HepG2 (cell line): ENCODE measurements around the gene SACS. TPM values are rescaled to one million over a fixed set of nuclear protein-coding genes. Genes with fewer than 3 reads are reported as not detected.

Experiments used
- ATAC-seq: fragments of 200-7000 bp; cut with Tn5 transposase; 3 replicates; pipeline ENCODE4 v1.9.1; 2020; ENCODE audit warnings: mild to moderate bottlenecking, moderate library complexity
- BruUV-seq: library from RNA; stranded (reverse); fragments of 400-500 nt; replicated peaks from 2 replicates; lab custom pipeline; 2021; lab: Mats Ljungman, UMichigan
- CTCF ChIA-PET: fragments of 300-600 bp; formaldehyde crosslinking; extraction: SDS; loops from one replicate; lab custom pipeline; 2021; ENCODE audit warnings: low total read pairs, inconsistent platforms, low intra/inter-chr PET ratio; lab: Yijun Ruan, JAX
- POLR2A ChIA-PET: fragments of 350-600 bp; sonication (Branson Sonifier 250); formaldehyde crosslinking; loops from one replicate; lab custom pipeline; 2020; ENCODE audit warnings: antibody characterized with exemption, inconsistent platforms; lab: Yijun Ruan, JAX
- DNase-seq: peaks from one replicate; pipeline ENCODE4 v3.0.0-alpha.2; 2015; ENCODE audit warnings: low spot score
- FAIRE-seq: peaks from 3 replicates; lab custom pipeline; 2011; peaks lifted over from hg19 to GRCh38; lab: Jason Lieb, UNC
- H2AFZ ChIP-seq: one replicate; pipeline ENCODE4 v1.6.1; 2011; ENCODE audit warnings: low read length, inconsistent platforms
- H3K27ac ChIP-seq: fragments of 300-600 bp; 3 replicates; pipeline ENCODE4 v1.8.0; 2011; ENCODE audit warnings: mixed run types, mild to moderate bottlenecking, mixed read lengths, low read length, inconsistent platforms; ENCODE audit not compliant: insufficient read depth; ENCODE audit errors: extremely low read length
- H3K27me3 ChIP-seq, 2 experiments: fragments of 200-600 bp in 1 of 2; 2 replicates in 1 of 2; 3 replicates in 1 of 2; pipeline versions ENCODE4 v1.6.0 to v1.8.0; 2011; ENCODE audit warnings: low read length in 2 of 2, mild to moderate bottlenecking in 2 of 2, moderate library complexity in 2 of 2, inconsistent platforms in 1 of 2; ENCODE audit not compliant: insufficient read depth in 2 of 2, control insufficient read depth in 1 of 2
- H3K36me3 ChIP-seq, 2 experiments: fragments of 200-600 bp in 1 of 2; replicated peaks in 1 of 2; 2 replicates in 1 of 2; 3 replicates in 1 of 2; pipeline versions ENCODE4 v1.5.1 to v1.8.0; 2011; ENCODE audit warnings: low read length in 2 of 2, inconsistent platforms in 1 of 2; ENCODE audit not compliant: insufficient read depth in 2 of 2, control insufficient read depth in 1 of 2
- H3K4me1 ChIP-seq: 2 replicates; pipeline ENCODE4 v1.5.1; 2012; ENCODE audit warnings: low read length, inconsistent platforms; ENCODE audit not compliant: insufficient read depth
- H3K4me2 ChIP-seq: 2 replicates; pipeline ENCODE4 v1.6.0; 2011; ENCODE audit warnings: low read depth, low read length, inconsistent platforms
- H3K4me3 ChIP-seq, 3 experiments: fragments of 200-600 bp in 1 of 3; sonication (generic), shearing (Covaris generic) in 1 of 3; replicated peaks in 1 of 3; 2 replicates each; pipeline ENCODE4 v1.5.1; 2011 to 2016; ENCODE audit warnings: low read length in 3 of 3, inconsistent platforms in 2 of 3, low read depth in 2 of 3, mild to moderate bottlenecking in 2 of 3, control low read depth in 1 of 3, mixed read lengths in 1 of 3; ENCODE audit not compliant: insufficient read depth in 1 of 3
- H3K79me2 ChIP-seq: one replicate; pipeline ENCODE4 v1.6.1; 2011; ENCODE audit warnings: low read length, inconsistent platforms; ENCODE audit not compliant: insufficient read depth
- H3K9ac ChIP-seq: 2 replicates; pipeline ENCODE4 v1.6.0; 2011; ENCODE audit warnings: mild to moderate bottlenecking, low read depth, low read length, inconsistent platforms; ENCODE audit not compliant: insufficient read depth
- H3K9me3 ChIP-seq: 2 replicates; pipeline ENCODE4 v1.5.1; 2012; ENCODE audit warnings: mild to moderate bottlenecking, low read length
- H4K20me1 ChIP-seq: 2 replicates; pipeline ENCODE4 v1.6.0; 2011; ENCODE audit warnings: inconsistent platforms, mild to moderate bottlenecking, low read length, moderate library complexity; ENCODE audit not compliant: insufficient read depth
- BRCA1 ChIP-seq: sonication (generic); formaldehyde crosslinking; IDR thresholded peaks from 2 replicates; pipeline ENCODE4 v1.4.0; 2020; ENCODE audit warnings: missing genetic modification reagents
- IKZF5 ChIP-seq: IDR thresholded peaks from 2 replicates; pipeline ENCODE4 v1.6.1; 2018; ENCODE audit warnings: missing genetic modification reagents, mild to moderate bottlenecking, missing compliant biosample characterization
- KLF6 ChIP-seq: IDR thresholded peaks from 2 replicates; pipeline ENCODE4 v1.8.0; 2016; ENCODE audit warnings: missing biosample characterization, missing genetic modification reagents
- MIXL1 ChIP-seq: IDR thresholded peaks from 2 replicates; pipeline ENCODE4 v1.6.1; 2016
- NFKBIZ ChIP-seq: IDR thresholded peaks from 2 replicates; pipeline ENCODE4 v1.6.1; 2018; ENCODE audit warnings: missing genetic modification reagents, missing compliant biosample characterization
- RERE ChIP-seq: IDR thresholded peaks from 2 replicates; pipeline ENCODE4 v1.6.1; 2016; ENCODE audit warnings: low read depth, missing genetic modification reagents, missing compliant biosample characterization
- RORA ChIP-seq: sonication (generic); formaldehyde crosslinking; IDR thresholded peaks from 2 replicates; pipeline ENCODE4 v1.5.0; 2020; ENCODE audit warnings: mild to moderate bottlenecking, missing genetic modification reagents, moderate library complexity
- SALL1 ChIP-seq: sonication (generic); formaldehyde crosslinking; IDR thresholded peaks from 2 replicates; pipeline ENCODE4 v1.8.0; 2022; ENCODE audit warnings: mild to moderate bottlenecking, missing genetic modification reagents
- SMYD3 ChIP-seq: sonication (generic); formaldehyde crosslinking; IDR thresholded peaks from 2 replicates; pipeline ENCODE4 v1.8.1; 2023; ENCODE audit warnings: mild to moderate bottlenecking, missing genetic modification reagents
- ZBTB25 ChIP-seq: IDR thresholded peaks from 2 replicates; pipeline ENCODE4 v1.6.1; 2018; ENCODE audit warnings: missing genetic modification reagents
- ZNF263 ChIP-seq: sonication (generic); formaldehyde crosslinking; IDR thresholded peaks from 2 replicates; pipeline ENCODE4 v1.4.0; 2020; ENCODE audit warnings: missing genetic modification reagents
- ZNF598 ChIP-seq: sonication (generic); formaldehyde crosslinking; IDR thresholded peaks from 2 replicates; pipeline ENCODE4 v1.5.1; 2020; ENCODE audit warnings: mild to moderate bottlenecking, missing genetic modification reagents, borderline replicate concordance
- ZNF878 ChIP-seq: sonication (generic); formaldehyde crosslinking; IDR thresholded peaks from 2 replicates; pipeline ENCODE4 v1.8.1; 2023; ENCODE audit warnings: mild to moderate bottlenecking, missing genetic modification reagents, moderate library complexity
- WGBS: methylation state at CpG from one replicate; pipeline ENCODE4 v1.1.6; 2017; ENCODE audit warnings: low lambda C conversion rate; 5-methylcytosine and 5-hydroxymethylcytosine counted together
- in situ Hi-C: cut with HindIII; loops from 2 replicates; pipeline ENCODE4 v1.10.0; 2017; ENCODE audit warnings: low pct_unique_long_range_greater_than_20kb; ENCODE audit not compliant: extremely low pct_ligation_motif_present
- intact Hi-C: fragments of 100-400 bp; cut with micrococcal nuclease; formaldehyde crosslinking; loops from one replicate; pipeline ENCODE4 v1.10.0; 2022; ENCODE audit not compliant: unreplicated experiment
- polyA plus RNA-seq, 8 experiments: library from polyadenylated mRNA; depleted of rRNA in 3 of 8; stranded (reverse) in 7 of 8; unstranded in 1 of 8; fragments of >200 nt; fragmentation: Illumina TruSeq in 4 of 8; extraction: Trizol in 4 of 8; gene quantifications; 2 replicates each; pipeline versions ENCODE4 v1.2.1 to v1.2.3, GENCODE V29; 2011 to 2016; ENCODE audit warnings: low read depth in 4 of 8, missing spikeins in 1 of 8, mixed read lengths in 1 of 8; ENCODE audit not compliant: insufficient read depth in 1 of 8
- total RNA-seq, 5 experiments: library from RNA; depleted of rRNA; stranded (reverse); fragments of >200 nt; fragmentation: Illumina TruSeq; extraction: Trizol; gene quantifications; 2 replicates each; pipeline ENCODE4 v1.2.3, GENCODE V29; 2016; ENCODE audit warnings: low read depth in 1 of 5
- TF ChIP-seq, protein P1 (sequence below): sonication (generic); formaldehyde crosslinking; IDR thresholded peaks from 2 replicates; pipeline ENCODE4 v1.4.0; 2020; ENCODE audit warnings: missing genetic modification reagents, borderline replicate concordance
- TF ChIP-seq, protein P2 (sequence below): sonication (generic); formaldehyde crosslinking; IDR thresholded peaks from 2 replicates; pipeline ENCODE4 v1.8.1; 2023; ENCODE audit warnings: mild to moderate bottlenecking, missing genetic modification reagents

Gene SACS
- total and polyA plus RNA-seq, 2 of the 13 experiments (the other 11 are each of a cell fraction or from before 2014, with no cell fraction given): 4.0 to 15.7 TPM

DNA sequence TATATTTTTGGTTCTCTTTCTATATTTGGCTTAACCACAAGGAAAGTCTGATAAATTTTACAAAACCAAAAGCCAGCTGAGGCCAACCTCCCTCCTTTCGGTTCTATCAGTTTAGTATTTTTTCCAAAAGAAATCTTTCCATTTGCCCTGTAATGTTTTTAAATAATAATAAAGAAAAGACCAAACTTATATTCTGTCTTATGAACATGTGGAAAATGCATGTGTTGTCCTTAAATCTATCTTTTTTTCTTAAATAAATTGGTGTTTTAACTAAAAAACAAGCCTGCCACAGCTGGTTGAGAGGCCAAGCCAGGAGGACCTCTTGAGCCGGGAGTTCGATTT lies 113.6 kb downstream of the SACS start:
- Histone ChIP-seq H3K9me3 (no peaks in the 10 kb centered on the region), H4K20me1 (no peaks in the 10 kb centered on the region), H3K9ac (no peak overlapping the region), H2AFZ (no peak overlapping the region), H3K36me3 (no peaks in the 10 kb centered on the region), H3K4me2 (no peak overlapping the region), H3K4me1 (no peaks in the 10 kb centered on the region), H3K79me2 (no peaks in the 10 kb centered on the region), H3K27me3 (no peaks in the 10 kb centered on the region; a peak in 1 of 5 replicates), H3K4me3 (no peak overlapping the region), H3K27ac (no peak overlapping the region)
- WGBS: 62% methylated on average over 3 of the region's 3 CpGs
- intact Hi-C loops (loop anchor here (5.0 kb wide), 1 partner anchor 518 kb away; no protein-coding TSS in a partner anchor), in situ Hi-C loops (loop anchor here (25.0 kb wide), 1 partner anchor 508 kb away; no protein-coding TSS in a partner anchor)
- ATAC-seq: no peak
- CTCF ChIA-PET: no interaction called here
- POLR2A ChIA-PET: no interaction called here
- no peak for FAIRE-seq
- BruUV-seq: no TSS peak
- no peak for DNase-seq
- TF ChIP-seq RERE (CRISPR knock-in tag) (no peak), ZNF878 (CRISPR knock-in tag) (no peak), SMYD3 (CRISPR knock-in tag) (no peak), MIXL1 (CRISPR knock-in tag) (no peak), RORA (no peak), KLF6 (CRISPR knock-in tag) (no peak), NFKBIZ (CRISPR knock-in tag) (no peak), ZBTB25 (CRISPR knock-in tag) (no peak), SALL1 (CRISPR knock-in tag) (no peak), BRCA1 (CRISPR knock-in tag) (no peak), IKZF5 (CRISPR knock-in tag) (no peak), ZNF598 (CRISPR knock-in tag) (no peak), ZNF263 (CRISPR knock-in tag) (no peak)
- TF ChIP-seq, protein P1, sequence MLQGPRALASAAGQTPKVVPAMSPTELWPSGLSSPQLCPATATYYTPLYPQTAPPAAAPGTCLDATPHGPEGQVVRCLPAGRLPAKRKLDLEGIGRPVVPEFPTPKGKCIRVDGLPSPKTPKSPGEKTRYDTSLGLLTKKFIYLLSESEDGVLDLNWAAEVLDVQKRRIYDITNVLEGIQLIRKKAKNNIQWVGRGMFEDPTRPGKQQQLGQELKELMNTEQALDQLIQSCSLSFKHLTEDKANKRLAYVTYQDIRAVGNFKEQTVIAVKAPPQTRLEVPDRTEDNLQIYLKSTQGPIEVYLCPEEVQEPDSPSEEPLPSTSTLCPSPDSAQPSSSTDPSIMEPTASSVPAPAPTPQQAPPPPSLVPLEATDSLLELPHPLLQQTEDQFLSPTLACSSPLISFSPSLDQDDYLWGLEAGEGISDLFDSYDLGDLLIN (CRISPR knock-in tag): no peak
- TF ChIP-seq, protein P2, sequence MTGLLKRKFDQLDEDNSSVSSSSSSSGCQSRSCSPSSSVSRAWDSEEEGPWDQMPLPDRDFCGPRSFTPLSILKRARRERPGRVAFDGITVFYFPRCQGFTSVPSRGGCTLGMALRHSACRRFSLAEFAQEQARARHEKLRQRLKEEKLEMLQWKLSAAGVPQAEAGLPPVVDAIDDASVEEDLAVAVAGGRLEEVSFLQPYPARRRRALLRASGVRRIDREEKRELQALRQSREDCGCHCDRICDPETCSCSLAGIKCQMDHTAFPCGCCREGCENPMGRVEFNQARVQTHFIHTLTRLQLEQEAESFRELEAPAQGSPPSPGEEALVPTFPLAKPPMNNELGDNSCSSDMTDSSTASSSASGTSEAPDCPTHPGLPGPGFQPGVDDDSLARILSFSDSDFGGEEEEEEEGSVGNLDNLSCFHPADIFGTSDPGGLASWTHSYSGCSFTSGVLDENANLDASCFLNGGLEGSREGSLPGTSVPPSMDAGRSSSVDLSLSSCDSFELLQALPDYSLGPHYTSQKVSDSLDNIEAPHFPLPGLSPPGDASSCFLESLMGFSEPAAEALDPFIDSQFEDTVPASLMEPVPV (CRISPR knock-in tag): no peak
